ENCODE data around the gene CNOT10. TPM values are rescaled to one million over a fixed set of nuclear protein-coding genes. Genes with fewer than 3 reads are reported as not detected.

CNOT10 gene
- total RNA-seq, 1 experiment from 2014 or later: 46.2 TPM

GRCh38 chr3:32719931-32720330, 34.9 kb downstream of the CNOT10 start:
- POLR2A ChIA-PET (ENCODE audit: unreplicated experiment): no interaction called here

GRCh38 chr3:32725721-32726120, 40.7 kb downstream of the CNOT10 start:
- ChIA-PET CTCF (no interaction called here), POLR2A (ENCODE audit: unreplicated experiment) (no interaction called here)
- peak; percentile 86 for ATAC-seq
- Histone ChIP-seq H3K4me1 (ENCODE audit: insufficient read depth, low read length) (peaks cover 6% of the 10 kb centered on the region), H3K36me3 (ENCODE audit: low read depth, low read length) (peaks cover 17% of the 10 kb centered on the region; the same call in 1 of the 2 replicates), H3K27me3 (ENCODE audit: low read length) (no peaks in the 10 kb centered on the region), H3K9me2 (replicated peaks; ENCODE audit: low read length) (no peaks in the 10 kb centered on the region), H3F3A (ENCODE audit: low read length, unreplicated experiment) (no peaks in the 10 kb centered on the region), H3K4me3 (ENCODE audit: low read length) (no peak overlapping the region), H3K9me3 (ENCODE audit: low read length) (no peaks in the 10 kb centered on the region), H3K27ac (ENCODE audit: low read length) (no peak overlapping the region; the same call in 1 of the 2 replicates), H3K79me2 (ENCODE audit: low read length) (no peaks in the 10 kb centered on the region), H3K9ac (ENCODE audit: low read length) (no peak overlapping the region), H2AFZ (ENCODE audit: low read length) (no peak overlapping the region), H4K20me1 (ENCODE audit: low read length) (no peaks in the 10 kb centered on the region), H3K4me2 (ENCODE audit: low read length) (no peak overlapping the region)
- peak; percentile 37 for DNase-seq
- no TSS peak for BruUV-seq (replicated peaks)
- no peak for TF ChIP-seq CTCF (conservative IDR thresholded peaks at IDR 0.05; ENCODE audit: low read depth, low read length)
- no peak for TF ChIP-seq EZH2 (IDR thresholded peaks at IDR 0.05; ENCODE audit: low read length, unreplicated experiment)
- TF ChIP-seq EZH2phosphoT487 (IDR thresholded peaks at IDR 0.05; ENCODE audit: borderline replicate concordance, low read length): no peak
- intact Hi-C loops (cut with micrococcal nuclease): no loop called here

More at GRCh38 chr3:32719931-32720330, 34.9 kb downstream of the CNOT10 start:
- Histone ChIP-seq H2AFZ (ENCODE audit: low read length) (no peak overlapping the region), H3K36me3 (ENCODE audit: low read depth, low read length) (peaks cover 26% of the 10 kb centered on the region), H3F3A (ENCODE audit: low read length, unreplicated experiment) (no peaks in the 10 kb centered on the region), H3K4me1 (ENCODE audit: insufficient read depth, low read length) (no peaks in the 10 kb centered on the region), H3K9me3 (ENCODE audit: low read length) (no peaks in the 10 kb centered on the region), H3K79me2 (ENCODE audit: low read length) (no peaks in the 10 kb centered on the region), H3K9ac (ENCODE audit: low read length) (no peak overlapping the region), H3K9me2 (replicated peaks; ENCODE audit: low read length) (no peaks in the 10 kb centered on the region), H3K4me2 (ENCODE audit: low read length) (no peak overlapping the region), H3K4me3 (ENCODE audit: low read length) (no peak overlapping the region), H3K27ac (ENCODE audit: low read length) (no peak overlapping the region), H3K27me3 (ENCODE audit: low read length) (no peaks in the 10 kb centered on the region), H4K20me1 (ENCODE audit: low read length) (no peaks in the 10 kb centered on the region)
- no TSS peak for BruUV-seq (replicated peaks)
- TF ChIP-seq EZH2 (IDR thresholded peaks at IDR 0.05; ENCODE audit: low read length, unreplicated experiment) (no peak), CTCF (conservative IDR thresholded peaks at IDR 0.05; ENCODE audit: low read depth, low read length) (no peak), EZH2phosphoT487 (IDR thresholded peaks at IDR 0.05; ENCODE audit: borderline replicate concordance, low read length) (no peak)
- intact Hi-C loops (cut with micrococcal nuclease): no loop called here
- ATAC-seq (no peak), DNase-seq (no peak)
- CTCF ChIA-PET: no interaction called here

GRCh38 chr3:32733631-32734229, 48.7 kb downstream of the CNOT10 start:
- TF ChIP-seq EZH2phosphoT487 (IDR thresholded peaks at IDR 0.05; ENCODE audit: borderline replicate concordance, low read length) (no peak), CTCF (conservative IDR thresholded peaks at IDR 0.05; ENCODE audit: low read depth, low read length) (peak; percentile 81)

More at GRCh38 chr3:32733631-32734229, 48.7 kb downstream of the CNOT10 start:
- H2AFZ ChIP-seq (ENCODE audit: low read length): no peak overlapping the region
- H3K27me3 ChIP-seq (ENCODE audit: low read length): no peaks in the 10 kb centered on the region
- DNase-seq: peak; percentile 62
- no peak overlapping the region for H3K9ac ChIP-seq (ENCODE audit: low read length)
- no TSS peak for BruUV-seq (replicated peaks)
- no peaks in the 10 kb centered on the region for H3K4me1 ChIP-seq (ENCODE audit: insufficient read depth, low read length)
- H3F3A ChIP-seq (ENCODE audit: low read length, unreplicated experiment): no peaks in the 10 kb centered on the region
- no peak overlapping the region for H3K27ac ChIP-seq (ENCODE audit: low read length)
- no peaks in the 10 kb centered on the region for H4K20me1 ChIP-seq (ENCODE audit: low read length)
- H3K79me2 ChIP-seq (ENCODE audit: low read length): no peaks in the 10 kb centered on the region
- ChIA-PET POLR2A (ENCODE audit: unreplicated experiment) (no interaction called here), CTCF (interaction anchor here (0.7 kb wide), 1 partner anchor 169 kb away, joined by 4 read pairs; no protein-coding TSS in a partner anchor)
- no peaks in the 10 kb centered on the region for H3K9me3 ChIP-seq (ENCODE audit: low read length)
- intact Hi-C loops (cut with micrococcal nuclease): loop anchor here (1.0 to 5.0 kb wide), 4 partner anchors 48 to 339 kb away; no protein-coding TSS in a partner anchor
- no peak overlapping the region for H3K4me2 ChIP-seq (ENCODE audit: low read length)
- H3K4me3 ChIP-seq (ENCODE audit: low read length): no peak overlapping the region
- H3K36me3 ChIP-seq (ENCODE audit: low read depth, low read length): peaks cover 17% of the 10 kb centered on the region; the same call in 1 of the 2 replicates
- no peaks in the 10 kb centered on the region for H3K9me2 ChIP-seq (replicated peaks; ENCODE audit: low read length)
- ATAC-seq: peak; percentile 73
